DMS114 treated with DMSO at 0.1 percent for 48 hours (cell line): ENCODE data around the gene LRRC56.

Experiments
- DNase-seq: peaks from one replicate; lab custom pipeline; 2025; ENCODE audit not compliant: unreplicated experiment; lab: John Stamatoyannopoulos, UW

LRRC56 gene

DNA sequence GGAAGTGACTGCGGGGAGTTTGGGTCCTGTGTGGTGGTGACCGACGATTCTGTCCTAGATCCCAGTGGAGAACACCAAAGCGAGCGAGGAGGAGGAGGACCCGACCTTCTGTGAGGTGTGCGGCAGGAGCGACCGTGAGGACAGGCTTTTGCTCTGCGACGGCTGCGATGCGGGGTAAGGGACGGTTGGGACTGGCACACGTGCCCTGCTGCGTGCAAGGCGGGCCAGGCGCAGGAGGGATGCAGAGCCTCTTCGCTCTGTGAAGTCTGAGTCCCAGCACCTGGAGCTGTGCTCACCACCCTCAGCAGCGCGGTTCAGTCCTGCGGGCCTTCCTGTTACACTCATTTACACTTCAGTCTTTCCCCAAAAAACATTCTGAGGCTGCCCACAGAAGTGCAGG is 55.2 kb downstream of the LRRC56 start:
- DNase-seq = no peak

DNA sequence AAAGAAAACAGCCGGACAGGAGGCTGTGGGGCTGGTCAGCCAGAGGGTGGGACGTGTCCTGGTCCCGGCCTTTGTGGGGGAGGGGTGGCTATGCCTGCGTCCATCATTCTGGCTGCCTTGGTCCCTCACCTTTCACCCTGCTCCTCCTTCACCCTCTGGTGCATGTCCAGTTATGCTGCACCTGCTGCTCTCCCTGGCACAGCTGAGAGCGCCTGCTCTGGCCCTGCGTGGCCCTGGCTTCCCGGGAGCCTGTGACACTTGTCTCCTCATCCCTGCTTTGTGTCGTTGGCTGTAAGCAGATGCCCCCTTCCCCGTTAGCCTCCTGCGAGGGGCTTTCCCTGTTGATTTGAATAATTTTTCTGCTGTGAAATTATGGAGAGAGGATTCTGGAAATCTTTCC is 55.6 kb downstream of the LRRC56 start:
- DNase-seq = no peak

DNA sequence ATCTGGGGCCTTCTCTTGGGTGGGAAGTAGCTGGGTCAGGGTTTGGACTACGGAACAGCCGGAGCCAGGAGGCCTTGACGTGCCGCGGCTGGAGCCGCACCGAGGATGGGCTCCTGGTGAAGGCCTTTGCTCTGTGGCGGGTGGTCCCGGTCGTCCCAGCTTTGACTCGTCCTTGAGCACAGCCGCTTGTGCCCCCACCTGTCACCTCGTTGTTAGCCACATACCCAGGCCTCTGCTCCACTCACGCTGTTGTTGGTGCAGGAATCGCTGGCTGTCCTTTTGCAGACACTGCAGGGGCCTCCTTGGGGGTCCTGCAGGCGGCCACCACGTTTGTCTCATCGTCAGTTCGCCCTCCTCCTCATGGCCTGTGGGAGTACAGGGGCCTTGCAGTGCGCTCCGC is 56.0 kb downstream of the LRRC56 start:
- no peak for DNase-seq

- no peak for DNase-seq
Measured at GRCh38 chr11:595400-595799, 58.1 kb downstream of the LRRC56 start.

GRCh38 chr11:596374-596773 is 59.0 kb downstream of the LRRC56 start:
- DNase-seq = no peak

DNA sequence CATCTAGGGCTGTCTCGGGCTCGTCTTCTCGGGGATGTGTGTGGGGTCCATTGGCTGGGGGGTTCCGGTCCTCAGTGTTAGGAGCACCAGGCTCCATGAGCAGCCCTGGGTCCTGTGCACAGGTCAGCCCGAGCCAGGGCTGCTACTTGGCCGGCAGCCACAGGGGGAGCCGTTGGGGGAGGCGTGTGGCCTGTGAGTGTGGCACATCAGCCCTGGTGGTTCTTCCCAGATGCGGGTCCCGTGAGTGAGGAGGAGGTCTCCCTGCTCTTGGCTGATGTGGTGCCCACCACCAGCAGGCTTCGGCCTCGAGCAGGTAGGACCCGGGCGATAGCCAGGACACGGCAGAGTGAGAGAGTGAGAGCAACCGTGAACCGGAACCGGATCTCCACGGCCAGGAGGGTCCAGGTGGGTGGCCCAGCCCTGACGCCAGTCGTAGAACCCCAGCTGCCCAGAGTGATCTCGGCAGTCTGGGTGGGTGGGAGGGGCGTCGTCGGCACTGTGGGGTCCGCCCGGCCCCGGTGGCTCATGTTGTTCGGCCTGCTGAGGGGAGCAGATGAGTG is 59.9 kb downstream of the LRRC56 start:
- no peak for DNase-seq

GRCh38 chr11:598005-598680 is 60.8 kb downstream of the LRRC56 start:
- no peak for DNase-seq

- DNase-seq = no peak
Measured at GRCh38 chr11:601573-602245, 64.4 kb downstream of the LRRC56 start.

DNA sequence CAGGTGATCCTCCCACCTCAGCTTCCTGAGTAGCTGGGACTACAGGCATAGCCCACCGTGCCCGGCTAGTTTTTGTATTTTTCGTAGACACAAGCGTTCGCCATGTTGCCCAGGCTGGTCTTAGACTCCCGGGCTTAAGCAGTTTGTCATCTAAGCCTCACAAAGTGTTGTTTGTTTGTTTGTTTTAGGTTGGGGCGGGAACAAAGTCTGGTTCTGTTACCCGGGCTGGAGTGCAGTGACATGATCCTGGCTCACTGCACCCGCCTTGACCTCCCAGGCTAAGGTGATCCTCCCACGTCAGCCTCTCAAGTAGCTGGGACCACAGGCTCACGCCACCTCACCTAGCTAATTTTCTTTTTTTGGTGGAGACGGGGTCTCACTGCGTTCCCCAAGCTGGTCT is 65.8 kb downstream of the LRRC56 start:
- no peak for DNase-seq
